Muscle layer of duodenum (tissue), 2 donors: ENCODE results near the gene NPLOC4.

Experiments used
- H3K27ac ChIP-seq: one replicate; pipeline ENCODE4 v1.7.0; 2013; ENCODE audit warnings: mild to moderate bottlenecking, low read length
- H3K27me3 ChIP-seq: one replicate; pipeline ENCODE4 v1.7.0; 2013; ENCODE audit warnings: low read depth, mild to moderate bottlenecking, control low read depth, low read length
- H3K36me3 ChIP-seq, 2 donors: one replicate each; pipeline ENCODE4 v1.7.0; 2013; ENCODE audit warnings: low read length in 2 of 2, control low read depth in 1 of 2, mild to moderate bottlenecking in 1 of 2; ENCODE audit not compliant: insufficient read depth in 2 of 2, control insufficient read depth in 1 of 2
- H3K4me1 ChIP-seq, 2 donors: one replicate each; pipeline ENCODE4 v1.7.0; 2013; ENCODE audit warnings: low read length in 2 of 2, mild to moderate bottlenecking in 2 of 2, control low read depth in 1 of 2, moderate library complexity in 1 of 2; ENCODE audit not compliant: insufficient read depth in 2 of 2, control insufficient read depth in 1 of 2
- H3K4me3 ChIP-seq, 2 donors: one replicate each; pipeline ENCODE4 v1.7.0; 2013; ENCODE audit warnings: low read length in 2 of 2, low read depth in 1 of 2, mild to moderate bottlenecking in 1 of 2
- H3K9me3 ChIP-seq, 2 donors: one replicate each; pipeline ENCODE4 v1.7.0; 2013; ENCODE audit warnings: low read length in 2 of 2, control low read depth in 1 of 2, mild to moderate bottlenecking in 1 of 2; ENCODE audit not compliant: control insufficient read depth in 1 of 2
- donor health status: healthy.

Gene NPLOC4

GRCh38 chr17:81558941-81559806 lies 77.7 kb downstream of the NPLOC4 start:
- Histone ChIP-seq H3K27ac (no peak overlapping the region), H3K9me3 (no peaks in the 10 kb centered on the region), H3K27me3 (no peaks in the 10 kb centered on the region), H3K36me3 (peaks cover 27 to 61% of the 10 kb centered on the region in 2 donors), H3K4me1 (no peaks in the 10 kb centered on the region), H3K4me3 (no peak overlapping the region)

DNA sequence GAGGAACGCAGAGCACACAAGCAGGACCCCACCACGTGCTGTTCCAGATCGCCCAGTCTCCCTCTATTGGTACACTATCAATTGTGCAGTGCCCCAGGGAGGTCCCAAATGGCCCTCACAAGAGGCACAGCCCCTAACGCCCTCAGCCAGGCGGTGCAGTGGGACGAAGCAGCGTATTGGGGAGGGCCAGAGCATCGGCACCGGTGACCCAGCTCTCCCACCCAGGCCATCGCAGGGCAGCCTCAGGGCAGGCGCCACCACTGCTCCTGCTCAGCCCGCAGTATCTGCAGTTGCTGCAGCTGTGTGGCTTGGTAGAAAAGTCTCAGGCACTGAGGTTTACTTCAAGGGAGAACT lies 78.8 kb downstream of the NPLOC4 start:
- Histone ChIP-seq H3K9me3 (no peaks in the 10 kb centered on the region), H3K4me3 (no peak overlapping the region), H3K4me1 (peaks cover 9% of the 10 kb centered on the region in 2 donors), H3K27me3 (no peaks in the 10 kb centered on the region), H3K27ac (no peak overlapping the region), H3K36me3 (peaks cover 27 to 51% of the 10 kb centered on the region in 2 donors)

DNA sequence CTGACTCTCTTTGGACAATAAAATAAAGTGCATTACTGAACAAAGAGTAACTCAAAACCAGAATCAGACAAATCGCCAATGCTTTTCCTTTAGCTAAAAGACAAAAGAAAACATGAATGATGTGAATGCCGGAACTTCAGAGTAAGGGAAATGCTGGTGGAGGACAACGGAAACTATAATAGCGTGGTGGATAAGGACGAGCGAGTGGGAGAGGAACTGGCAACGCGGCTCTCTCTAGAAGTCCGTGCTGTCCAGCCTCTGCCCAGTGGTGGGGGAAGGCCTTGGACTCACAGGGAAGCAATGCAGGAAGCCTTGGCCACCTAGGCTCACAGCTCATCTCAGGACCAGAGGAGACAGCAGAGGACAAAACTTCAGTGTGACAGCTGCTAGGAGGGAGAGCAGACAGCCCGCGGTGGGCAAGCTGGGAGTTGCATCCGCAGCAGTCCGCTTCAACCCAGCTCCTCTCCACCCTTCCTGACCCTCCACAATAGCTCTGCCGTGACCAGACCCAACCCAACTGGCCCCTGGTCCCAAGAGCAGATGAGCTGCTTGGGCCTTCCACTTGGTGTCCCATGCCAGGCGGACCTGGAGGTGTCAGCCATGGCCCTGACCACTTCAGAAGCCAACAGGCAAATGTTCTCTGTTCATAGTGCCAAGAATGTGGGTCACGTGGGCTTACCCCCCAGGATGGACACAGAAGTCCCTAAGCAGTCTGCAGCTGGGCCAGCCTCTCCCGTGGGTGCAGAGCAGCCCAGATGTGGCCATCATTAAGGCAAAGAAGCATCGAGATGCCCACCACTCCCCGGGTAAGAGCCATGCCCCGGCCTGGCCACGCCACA lies 79.4 kb downstream of the NPLOC4 start:
- Histone ChIP-seq H3K4me1 (peaks cover 9% of the 10 kb centered on the region in 2 donors), H3K27me3 (no peaks in the 10 kb centered on the region), H3K36me3 (peaks cover 25 to 48% of the 10 kb centered on the region in 2 donors), H3K27ac (no peak overlapping the region), H3K9me3 (no peaks in the 10 kb centered on the region), H3K4me3 (no peak overlapping the region)

DNA sequence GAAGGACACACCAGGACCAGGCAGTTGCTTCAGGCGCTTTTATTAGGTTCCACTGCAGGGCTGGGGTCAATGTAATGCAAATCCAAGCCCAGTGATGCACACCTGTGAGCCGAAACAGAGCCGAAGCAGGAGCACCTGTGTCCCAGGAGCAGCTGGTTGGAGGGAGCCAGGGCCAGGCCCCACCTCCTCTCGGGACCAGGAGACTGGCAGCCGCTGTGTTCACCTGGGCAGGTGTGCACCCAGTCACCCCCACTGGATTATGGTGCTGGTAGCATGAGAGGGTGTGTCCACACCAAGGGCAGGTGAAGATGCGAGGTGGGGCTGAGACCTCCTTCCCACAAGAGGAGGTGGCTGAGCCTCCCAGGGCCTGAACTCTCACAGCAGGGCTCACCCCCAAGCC lies 80.0 kb downstream of the NPLOC4 start:
- peaks cover 23 to 45% of the 10 kb centered on the region in 2 donors for H3K36me3 ChIP-seq
- no peak overlapping the region for H3K4me3 ChIP-seq
- peaks cover 9% of the 10 kb centered on the region in 2 donors for H3K4me1 ChIP-seq
- H3K27ac ChIP-seq: no peak overlapping the region
- no peaks in the 10 kb centered on the region for H3K27me3 ChIP-seq
- no peaks in the 10 kb centered on the region for H3K9me3 ChIP-seq

- no peaks in the 10 kb centered on the region for H3K9me3 ChIP-seq
- no peak overlapping the region for H3K27ac ChIP-seq
- H3K27me3 ChIP-seq: no peaks in the 10 kb centered on the region
- peaks cover 23 to 45% of the 10 kb centered on the region in 2 donors for H3K36me3 ChIP-seq
- peaks cover 9 to 13% of the 10 kb centered on the region in 2 donors for H3K4me1 ChIP-seq
- H3K4me3 ChIP-seq: no peak overlapping the region
Measured at GRCh38 chr17:81556175-81556691, 80.7 kb downstream of the NPLOC4 start.

DNA sequence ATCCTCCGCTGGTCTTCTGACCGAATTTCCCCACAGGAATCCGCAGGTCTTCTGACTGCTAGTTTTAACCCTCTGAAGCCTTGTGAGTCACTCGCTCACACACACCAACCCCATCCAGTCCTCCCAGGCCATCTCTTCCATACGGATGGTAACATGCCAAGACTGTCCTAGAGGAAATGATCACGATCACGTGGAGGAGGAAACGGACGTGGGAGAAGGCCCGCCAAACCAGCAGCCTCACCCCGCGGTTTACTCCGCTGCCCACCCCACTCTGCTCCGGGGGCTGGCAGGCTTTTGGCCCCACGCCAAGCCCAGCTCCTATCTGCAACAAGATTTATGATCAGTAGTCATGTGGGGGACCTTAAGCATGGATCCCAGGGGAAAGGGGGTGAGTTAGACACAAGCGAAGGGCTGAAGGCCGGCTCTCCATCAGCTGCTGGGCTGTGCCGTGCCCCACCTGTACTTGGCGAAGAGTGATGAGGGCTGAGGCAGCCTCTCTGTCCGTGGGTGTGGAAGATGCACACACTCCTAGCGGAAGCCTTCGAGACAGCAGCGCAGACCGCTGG lies 83.2 kb downstream of the NPLOC4 start:
- Histone ChIP-seq H3K27me3 (no peaks in the 10 kb centered on the region), H3K4me3 (peak overlapping the region; percentile 73 to 95), H3K9me3 (no peaks in the 10 kb centered on the region), H3K27ac (no peak overlapping the region), H3K4me1 (peaks cover 9 to 21% of the 10 kb centered on the region in 2 donors), H3K36me3 (peaks cover 16 to 41% of the 10 kb centered on the region in 2 donors)

DNA sequence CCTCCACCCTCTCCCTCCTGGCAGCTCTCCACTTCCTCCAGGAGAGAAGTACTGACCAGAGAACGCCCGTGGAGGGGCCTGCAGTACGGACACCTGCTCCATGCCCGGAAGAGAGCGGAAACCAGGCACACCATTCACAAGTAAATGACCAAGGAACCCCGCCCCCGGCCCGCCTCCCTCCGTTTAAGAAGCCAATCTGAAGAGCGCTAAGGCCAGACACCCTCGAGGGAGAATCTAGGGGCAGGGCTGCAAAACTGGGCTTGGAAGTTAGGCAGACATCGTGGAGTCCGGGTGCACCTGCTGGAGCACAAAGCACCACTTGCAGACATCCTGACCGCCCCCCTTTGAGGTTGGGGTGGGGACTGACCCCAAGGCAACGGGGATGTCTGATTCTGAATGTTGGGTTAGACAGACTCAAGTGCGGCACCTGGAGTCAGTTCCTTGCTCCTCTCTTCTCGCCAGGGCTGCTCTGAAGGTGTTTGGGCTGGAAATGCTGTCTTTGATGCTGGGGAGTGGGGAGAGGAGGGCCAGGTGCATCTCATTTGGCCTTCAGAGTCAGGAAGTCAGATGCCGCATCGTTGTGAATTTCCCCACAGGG lies 83.8 kb downstream of the NPLOC4 start:
- Histone ChIP-seq H3K27ac (peak overlapping the region; percentile 39), H3K9me3 (no peaks in the 10 kb centered on the region), H3K27me3 (no peaks in the 10 kb centered on the region), H3K36me3 (peaks cover 18 to 39% of the 10 kb centered on the region in 2 donors), H3K4me3 (peak overlapping the region; percentile 73 to 95), H3K4me1 (peaks cover 9 to 21% of the 10 kb centered on the region in 2 donors)

DNA sequence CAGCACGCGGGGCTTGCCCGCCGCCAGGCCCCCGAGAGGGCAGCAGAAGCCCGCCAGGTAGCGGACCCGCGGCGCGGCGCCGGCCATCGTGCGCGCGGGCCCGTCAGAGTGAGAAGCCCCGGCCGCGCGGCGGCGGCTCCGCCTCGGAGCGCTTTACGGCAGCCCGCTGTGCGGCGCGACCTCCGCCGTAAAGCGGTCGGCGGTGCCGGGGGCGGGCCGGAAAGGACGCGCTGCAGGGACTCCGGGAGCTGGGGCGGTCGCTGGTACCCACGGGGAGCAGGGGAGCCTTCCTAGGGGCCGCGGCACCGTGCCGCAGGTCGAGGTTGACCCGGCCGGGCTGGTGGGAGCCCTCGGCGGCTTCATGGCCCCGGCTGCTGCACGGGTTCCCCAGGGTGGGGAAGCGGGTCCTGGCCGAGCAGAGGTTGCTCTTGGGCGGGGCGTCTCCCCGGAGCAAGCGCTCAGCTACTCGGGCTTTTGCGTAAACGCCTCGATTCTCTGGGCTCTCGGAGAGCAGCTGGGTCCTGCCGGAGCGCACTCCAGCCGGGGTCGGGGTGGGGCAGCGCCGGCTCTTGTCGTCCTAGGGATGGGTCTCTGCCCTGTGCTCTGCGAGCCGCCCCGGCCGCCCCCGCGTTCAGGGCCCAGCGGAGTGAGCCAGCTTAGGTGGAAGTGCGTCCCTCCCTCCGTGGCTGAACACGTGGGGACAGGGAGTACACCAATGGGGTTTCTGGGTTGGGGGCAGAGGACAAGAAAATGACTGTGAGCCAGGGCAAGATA lies 84.5 kb downstream of the NPLOC4 start, which contains the start of gene FAAP100:
FAAP100 (minus strand) TSS at position 110 of the 774 bp plus-strand sequence; CDS start at position 87, 23 bp downstream.
- H3K4me3 ChIP-seq: peak within 1 kb of the TSS; percentile 73 to 95
- H3K4me1 ChIP-seq: peaks cover 9 to 21% of the 10 kb centered on the region in 2 donors
- no peaks in the 10 kb centered on the region for H3K9me3 ChIP-seq
- no peaks in the 10 kb centered on the region for H3K27me3 ChIP-seq
- peaks cover 20 to 39% of the 10 kb centered on the region in 2 donors for H3K36me3 ChIP-seq
- peak within 1 kb of the TSS; percentile 39 for H3K27ac ChIP-seq

- no peak overlapping the region for H3K27ac ChIP-seq
- H3K36me3 ChIP-seq: peaks cover 12 to 39% of the 10 kb centered on the region in 2 donors
- H3K9me3 ChIP-seq: no peaks in the 10 kb centered on the region
- H3K27me3 ChIP-seq: no peaks in the 10 kb centered on the region
- peak overlapping the region; percentile 73 to 95 for H3K4me3 ChIP-seq
- peaks cover 9 to 21% of the 10 kb centered on the region in 2 donors for H3K4me1 ChIP-seq
Measured at GRCh38 chr17:81551458-81552243, 85.3 kb downstream of the NPLOC4 start.
